HepG2 (cell line): ENCODE results near the gene TROAP. TPM values are rescaled to one million over a fixed set of nuclear protein-coding genes. Genes with fewer than 3 reads are reported as not detected.

ENCODE experiments used
- ARNT ChIP-seq: fragments of 450-650 bp; IDR thresholded peaks from 2 replicates; pipeline ENCODE4 v1.6.1; 2017
- FOXK1 ChIP-seq: sonication (generic); formaldehyde crosslinking; IDR thresholded peaks from 2 replicates; pipeline ENCODE4 v1.4.0; 2020; ENCODE audit warnings: low read depth, missing genetic modification reagents, borderline replicate concordance
- HES4 ChIP-seq: sonication (generic); formaldehyde crosslinking; IDR thresholded peaks from 2 replicates; pipeline ENCODE4 v1.9.0; 2021; ENCODE audit warnings: mild to moderate bottlenecking, missing genetic modification reagents, borderline replicate concordance
- KAT8 ChIP-seq: IDR thresholded peaks from 2 replicates; pipeline ENCODE4 v1.6.1; 2016; ENCODE audit warnings: missing genetic modification reagents, missing compliant biosample characterization
- KDM3A ChIP-seq: IDR thresholded peaks from 2 replicates; pipeline ENCODE4 v1.6.1; 2018; ENCODE audit warnings: low read depth, missing compliant biosample characterization
- KDM6A ChIP-seq: IDR thresholded peaks from 2 replicates; pipeline ENCODE4 v1.6.1; 2016; ENCODE audit warnings: low read depth
- MEIS1 ChIP-seq: sonication (generic); formaldehyde crosslinking; IDR thresholded peaks from 2 replicates; pipeline ENCODE4 v1.9.0; 2021; ENCODE audit warnings: mild to moderate bottlenecking, missing genetic modification reagents, moderate library complexity, borderline replicate concordance
- NR2F6 ChIP-seq, 2 experiments: IDR thresholded peaks; 2 replicates each; pipeline ENCODE4 v1.6.1; 2016; ENCODE audit warnings: antibody characterized with exemption in 1 of 2, mild to moderate bottlenecking in 1 of 2
- POLR2AphosphoS5 ChIP-seq: IDR thresholded peaks from 2 replicates; pipeline ENCODE4 v1.6.1; 2012; ENCODE audit warnings: low read depth, low read length
- POLR2G ChIP-seq: fragments of 200-400 bp; formaldehyde crosslinking; IDR thresholded peaks from 2 replicates; pipeline ENCODE4 v1.6.1; 2018; ENCODE audit warnings: mild to moderate bottlenecking, low read depth, low read length, moderate library complexity
- SATB2 ChIP-seq: sonication (generic); formaldehyde crosslinking; IDR thresholded peaks from 2 replicates; pipeline ENCODE4 v1.5.0; 2020; ENCODE audit warnings: missing genetic modification reagents
- SIN3B ChIP-seq: fragments of 150-350 bp; IDR thresholded peaks from 2 replicates; pipeline ENCODE4 v1.6.1; 2014; ENCODE audit warnings: low read length
- THAP11 ChIP-seq: IDR thresholded peaks from 2 replicates; pipeline ENCODE4 v1.6.1; 2016; ENCODE audit warnings: missing biosample characterization, missing genetic modification reagents
- ZNF12 ChIP-seq: sonication (generic); formaldehyde crosslinking; IDR thresholded peaks from 2 replicates; pipeline ENCODE4 v1.5.0; 2020; ENCODE audit warnings: missing genetic modification reagents
- ZNF33B ChIP-seq: sonication (generic); formaldehyde crosslinking; IDR thresholded peaks from 2 replicates; pipeline ENCODE4 v1.5.1; 2020; ENCODE audit warnings: mild to moderate bottlenecking, missing genetic modification reagents
- ZNF546 ChIP-seq: sonication (generic); formaldehyde crosslinking; conservative IDR thresholded peaks from 2 replicates; pipeline ENCODE4 v1.8.1; 2023; ENCODE audit warnings: mild to moderate bottlenecking, missing genetic modification reagents
- ZNF569 ChIP-seq: sonication (generic); formaldehyde crosslinking; IDR thresholded peaks from 2 replicates; pipeline ENCODE4 v1.5.0; 2020; ENCODE audit warnings: mild to moderate bottlenecking, missing genetic modification reagents, moderate library complexity, borderline replicate concordance
- ZNF879 ChIP-seq: sonication (generic); formaldehyde crosslinking; IDR thresholded peaks from 2 replicates; pipeline ENCODE4 v1.8.1; 2023; ENCODE audit warnings: missing genetic modification reagents
- polyA plus RNA-seq, 8 experiments: library from polyadenylated mRNA; depleted of rRNA in 3 of 8; stranded (reverse) in 7 of 8; unstranded in 1 of 8; fragments of >200 nt; fragmentation: Illumina TruSeq in 4 of 8; extraction: Trizol in 4 of 8; gene quantifications; 2 replicates each; pipeline versions ENCODE4 v1.2.1 to v1.2.3, GENCODE V29; 2011 to 2016; ENCODE audit warnings: low read depth in 4 of 8, missing spikeins in 1 of 8, mixed read lengths in 1 of 8; ENCODE audit not compliant: insufficient read depth in 1 of 8
- total RNA-seq, 5 experiments: library from RNA; depleted of rRNA; stranded (reverse); fragments of >200 nt; fragmentation: Illumina TruSeq; extraction: Trizol; gene quantifications; 2 replicates each; pipeline ENCODE4 v1.2.3, GENCODE V29; 2016; ENCODE audit warnings: low read depth in 1 of 5
- TF ChIP-seq, protein P1 (sequence below): sonication (generic); formaldehyde crosslinking; IDR thresholded peaks from 2 replicates; pipeline ENCODE4 v1.4.0; 2020; ENCODE audit warnings: low read depth, missing genetic modification reagents
- TF ChIP-seq, protein P2 (sequence below): IDR thresholded peaks from 2 replicates; pipeline ENCODE4 v1.6.1; 2012; ENCODE audit warnings: low read depth, low read length, improper control_type of control experiment
- TF ChIP-seq, protein P3 (sequence below): sonication (generic); formaldehyde crosslinking; IDR thresholded peaks from 2 replicates; pipeline ENCODE4 v1.5.1; 2020; ENCODE audit warnings: missing genetic modification reagents, mild to moderate bottlenecking, borderline replicate concordance
- TF ChIP-seq, protein P4 (sequence below): sonication (generic); formaldehyde crosslinking; IDR thresholded peaks from 2 replicates; pipeline ENCODE4 v1.8.1; 2023; ENCODE audit warnings: mild to moderate bottlenecking, missing genetic modification reagents

Gene TROAP
- total and polyA plus RNA-seq, 2 of the 13 experiments (the other 11 are each of a cell fraction or from before 2014, with no cell fraction given) = 22.5 to 30.9 TPM

DNA sequence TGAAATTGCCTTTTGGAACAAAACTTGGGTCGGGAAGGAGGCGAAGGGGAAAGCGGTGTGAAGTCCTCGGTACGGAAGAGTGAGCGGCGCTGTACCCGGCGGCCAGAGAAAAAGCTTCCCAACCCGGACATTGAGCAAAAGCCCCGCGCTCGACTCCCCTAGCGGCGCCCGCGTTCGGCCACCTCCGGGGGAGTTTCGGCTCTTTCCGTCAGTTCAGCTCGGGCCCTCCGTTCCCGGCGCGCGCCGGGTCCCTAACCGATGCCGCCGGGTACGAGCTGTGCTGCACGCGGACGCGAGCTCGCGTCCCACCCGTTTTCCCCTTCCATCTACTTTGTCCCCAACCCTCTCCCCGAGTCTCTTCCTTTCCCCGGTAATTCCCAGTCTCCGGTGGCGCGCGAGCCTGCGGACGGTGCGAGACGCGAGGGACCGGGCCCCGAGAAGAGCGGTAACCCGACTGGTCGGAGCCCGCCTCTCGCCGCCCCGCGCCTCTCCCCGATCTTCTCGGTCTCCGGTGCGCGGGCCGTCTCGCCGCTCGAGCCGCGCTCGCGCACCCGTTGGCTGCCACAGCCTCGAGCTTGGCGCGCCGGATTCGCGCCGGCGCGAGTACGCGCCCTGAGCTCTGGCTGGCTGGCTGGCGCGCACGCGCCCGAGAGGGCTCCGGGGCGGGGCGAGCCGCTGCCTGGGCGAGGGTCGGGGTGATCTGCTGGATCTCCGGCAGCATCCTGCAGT lies 43.8 kb downstream of the TROAP start (continued):
- TF ChIP-seq, protein P1, sequence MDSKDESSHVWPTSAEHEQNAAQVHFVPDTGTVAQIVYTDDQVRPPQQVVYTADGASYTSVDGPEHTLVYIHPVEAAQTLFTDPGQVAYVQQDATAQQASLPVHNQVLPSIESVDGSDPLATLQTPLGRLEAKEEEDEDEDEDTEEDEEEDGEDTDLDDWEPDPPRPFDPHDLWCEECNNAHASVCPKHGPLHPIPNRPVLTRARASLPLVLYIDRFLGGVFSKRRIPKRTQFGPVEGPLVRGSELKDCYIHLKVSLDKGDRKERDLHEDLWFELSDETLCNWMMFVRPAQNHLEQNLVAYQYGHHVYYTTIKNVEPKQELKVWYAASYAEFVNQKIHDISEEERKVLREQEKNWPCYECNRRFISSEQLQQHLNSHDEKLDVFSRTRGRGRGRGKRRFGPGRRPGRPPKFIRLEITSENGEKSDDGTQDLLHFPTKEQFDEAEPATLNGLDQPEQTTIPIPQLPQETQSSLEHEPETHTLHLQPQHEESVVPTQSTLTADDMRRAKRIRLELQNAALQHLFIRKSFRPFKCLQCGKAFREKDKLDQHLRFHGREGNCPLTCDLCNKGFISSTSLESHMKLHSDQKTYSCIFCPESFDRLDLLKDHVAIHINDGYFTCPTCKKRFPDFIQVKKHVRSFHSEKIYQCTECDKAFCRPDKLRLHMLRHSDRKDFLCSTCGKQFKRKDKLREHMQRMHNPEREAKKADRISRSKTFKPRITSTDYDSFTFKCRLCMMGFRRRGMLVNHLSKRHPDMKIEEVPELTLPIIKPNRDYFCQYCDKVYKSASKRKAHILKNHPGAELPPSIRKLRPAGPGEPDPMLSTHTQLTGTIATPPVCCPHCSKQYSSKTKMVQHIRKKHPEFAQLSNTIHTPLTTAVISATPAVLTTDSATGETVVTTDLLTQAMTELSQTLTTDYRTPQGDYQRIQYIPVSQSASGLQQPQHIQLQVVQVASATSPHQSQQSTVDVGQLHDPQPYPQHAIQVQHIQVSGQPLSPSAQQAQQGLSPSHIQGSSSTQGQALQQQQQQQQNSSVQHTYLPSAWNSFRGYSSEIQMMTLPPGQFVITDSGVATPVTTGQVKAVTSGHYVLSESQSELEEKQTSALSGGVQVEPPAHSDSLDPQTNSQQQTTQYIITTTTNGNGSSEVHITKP = no peak
- no peak for TF ChIP-seq HES4 (CRISPR knock-in tag)
- TF ChIP-seq NR2F6 (IDR thresholded peaks at IDR 0.05) = no peak
- no peak for TF ChIP-seq NR2F6 (CRISPR knock-in tag; IDR thresholded peaks at IDR 0.05)
- TF ChIP-seq FOXK1 = no peak
- TF ChIP-seq, protein P2, sequence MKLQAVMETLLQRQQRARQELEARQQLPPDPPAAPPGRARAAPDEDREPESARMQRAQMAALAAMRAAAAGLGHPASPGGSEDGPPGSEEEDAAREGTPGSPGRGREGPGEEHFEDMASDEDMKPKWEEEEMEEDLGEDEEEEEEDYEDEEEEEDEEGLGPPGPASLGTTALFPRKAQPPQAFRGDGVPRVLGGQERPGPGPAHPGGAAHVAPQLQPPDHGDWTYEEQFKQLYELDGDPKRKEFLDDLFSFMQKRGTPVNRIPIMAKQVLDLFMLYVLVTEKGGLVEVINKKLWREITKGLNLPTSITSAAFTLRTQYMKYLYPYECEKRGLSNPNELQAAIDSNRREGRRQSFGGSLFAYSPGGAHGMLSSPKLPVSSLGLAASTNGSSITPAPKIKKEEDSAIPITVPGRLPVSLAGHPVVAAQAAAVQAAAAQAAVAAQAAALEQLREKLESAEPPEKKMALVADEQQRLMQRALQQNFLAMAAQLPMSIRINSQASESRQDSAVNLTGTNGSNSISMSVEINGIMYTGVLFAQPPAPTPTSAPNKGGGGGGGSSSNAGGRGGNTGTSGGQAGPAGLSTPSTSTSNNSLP = no peak
- TF ChIP-seq KAT8 (CRISPR knock-in tag) = peak; percentile 68
- no peak for TF ChIP-seq SIN3B
- TF ChIP-seq POLR2G = peak; percentile 93
- TF ChIP-seq ARNT = no peak
- TF ChIP-seq ZNF569 (CRISPR knock-in tag) = no peak
- TF ChIP-seq, protein P3, sequence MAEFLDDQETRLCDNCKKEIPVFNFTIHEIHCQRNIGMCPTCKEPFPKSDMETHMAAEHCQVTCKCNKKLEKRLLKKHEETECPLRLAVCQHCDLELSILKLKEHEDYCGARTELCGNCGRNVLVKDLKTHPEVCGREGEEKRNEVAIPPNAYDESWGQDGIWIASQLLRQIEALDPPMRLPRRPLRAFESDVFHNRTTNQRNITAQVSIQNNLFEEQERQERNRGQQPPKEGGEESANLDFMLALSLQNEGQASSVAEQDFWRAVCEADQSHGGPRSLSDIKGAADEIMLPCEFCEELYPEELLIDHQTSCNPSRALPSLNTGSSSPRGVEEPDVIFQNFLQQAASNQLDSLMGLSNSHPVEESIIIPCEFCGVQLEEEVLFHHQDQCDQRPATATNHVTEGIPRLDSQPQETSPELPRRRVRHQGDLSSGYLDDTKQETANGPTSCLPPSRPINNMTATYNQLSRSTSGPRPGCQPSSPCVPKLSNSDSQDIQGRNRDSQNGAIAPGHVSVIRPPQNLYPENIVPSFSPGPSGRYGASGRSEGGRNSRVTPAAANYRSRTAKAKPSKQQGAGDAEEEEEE (CRISPR knock-in tag) = no peak
- TF ChIP-seq ZNF546 = 0 out of 2 replicates have a peak, but pooled peaks have one; percentile 18
- TF ChIP-seq MEIS1 (CRISPR knock-in tag) = peak; percentile 64; the same call in 1 of the 2 replicates
- peak; percentile 27; the same call in 1 of the 2 replicates for TF ChIP-seq THAP11 (CRISPR knock-in tag)
- TF ChIP-seq KDM6A (CRISPR knock-in tag) = no peak
- peak; percentile 30; the same call in 1 of the 2 replicates for TF ChIP-seq ZNF879 (CRISPR knock-in tag)
- no peak; the same call in 1 of the 2 replicates for TF ChIP-seq ZNF33B (CRISPR knock-in tag)
- 0 out of 2 replicates have a peak, but pooled peaks have one; percentile 68 for TF ChIP-seq SATB2
- TF ChIP-seq POLR2AphosphoS5 = peak; percentile 47
- TF ChIP-seq, protein P4, sequence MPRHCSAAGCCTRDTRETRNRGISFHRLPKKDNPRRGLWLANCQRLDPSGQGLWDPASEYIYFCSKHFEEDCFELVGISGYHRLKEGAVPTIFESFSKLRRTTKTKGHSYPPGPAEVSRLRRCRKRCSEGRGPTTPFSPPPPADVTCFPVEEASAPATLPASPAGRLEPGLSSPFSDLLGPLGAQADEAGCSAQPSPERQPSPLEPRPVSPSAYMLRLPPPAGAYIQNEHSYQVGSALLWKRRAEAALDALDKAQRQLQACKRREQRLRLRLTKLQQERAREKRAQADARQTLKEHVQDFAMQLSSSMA (CRISPR knock-in tag) = no peak
- no peak for TF ChIP-seq KDM3A
- no peak for TF ChIP-seq ZNF12 (CRISPR knock-in tag)
